ENCODE results near the gene THSD8.

The THSD8 gene

DNA sequence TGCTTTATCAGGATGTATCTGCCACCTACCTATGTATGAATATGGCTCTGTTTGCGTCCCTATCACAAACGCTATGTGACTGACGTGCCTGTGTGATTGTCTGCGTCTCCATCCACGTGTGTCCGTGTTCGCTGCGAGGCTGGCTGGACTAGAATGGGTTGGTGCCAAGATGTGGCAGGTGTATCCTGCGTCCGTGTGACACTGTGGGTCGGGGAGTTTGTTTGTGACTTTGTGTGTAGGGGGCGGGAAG is 19.8 kb upstream of the THSD8 start:
- DNase-seq: no peak

- no peak for DNase-seq
These were observed 19.2 kb upstream of the THSD8 start for GRCh38 chr19:12782424-12783290.

DNA sequence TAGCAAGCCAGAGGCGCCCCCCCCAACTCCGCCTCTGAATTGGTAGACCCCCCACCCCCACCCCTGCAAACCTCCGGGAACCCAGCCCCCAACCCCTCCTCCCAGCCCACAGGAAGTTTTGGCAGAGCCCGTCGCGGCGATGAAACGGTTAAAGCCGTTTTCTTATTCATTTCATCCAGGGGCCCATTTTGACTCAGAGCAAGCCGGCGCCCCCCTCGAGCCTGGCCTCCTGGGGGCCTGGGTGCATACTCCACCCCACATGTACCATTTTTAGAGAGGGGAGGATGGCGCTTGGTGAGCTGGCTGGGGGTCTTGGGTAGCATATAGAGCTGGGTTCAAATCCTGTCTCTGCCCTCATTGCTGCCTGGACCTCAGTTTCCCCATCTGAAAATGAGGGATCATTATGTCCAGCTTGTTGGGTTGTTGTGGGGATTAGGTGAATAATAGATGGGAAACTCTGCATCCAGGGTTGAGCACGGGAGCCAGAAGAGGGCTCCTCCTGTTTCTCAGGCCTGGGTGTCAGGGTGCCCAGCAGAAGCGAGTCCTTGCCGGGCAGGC is 18.5 kb upstream of the THSD8 start:
- no peak for DNase-seq

GRCh38 chr19:12783849-12784393 is 17.9 kb upstream of the THSD8 start:
- DNase-seq: no peak

- DNase-seq: no peak
These were observed 17.4 kb upstream of the THSD8 start for GRCh38 chr19:12784394-12784870.

GRCh38 chr19:12784871-12785430 is 16.9 kb upstream of the THSD8 start:
- no peak for DNase-seq

GRCh38 chr19:12785431-12786031 is 16.3 kb upstream of the THSD8 start:
- DNase-seq: no peak

DNA sequence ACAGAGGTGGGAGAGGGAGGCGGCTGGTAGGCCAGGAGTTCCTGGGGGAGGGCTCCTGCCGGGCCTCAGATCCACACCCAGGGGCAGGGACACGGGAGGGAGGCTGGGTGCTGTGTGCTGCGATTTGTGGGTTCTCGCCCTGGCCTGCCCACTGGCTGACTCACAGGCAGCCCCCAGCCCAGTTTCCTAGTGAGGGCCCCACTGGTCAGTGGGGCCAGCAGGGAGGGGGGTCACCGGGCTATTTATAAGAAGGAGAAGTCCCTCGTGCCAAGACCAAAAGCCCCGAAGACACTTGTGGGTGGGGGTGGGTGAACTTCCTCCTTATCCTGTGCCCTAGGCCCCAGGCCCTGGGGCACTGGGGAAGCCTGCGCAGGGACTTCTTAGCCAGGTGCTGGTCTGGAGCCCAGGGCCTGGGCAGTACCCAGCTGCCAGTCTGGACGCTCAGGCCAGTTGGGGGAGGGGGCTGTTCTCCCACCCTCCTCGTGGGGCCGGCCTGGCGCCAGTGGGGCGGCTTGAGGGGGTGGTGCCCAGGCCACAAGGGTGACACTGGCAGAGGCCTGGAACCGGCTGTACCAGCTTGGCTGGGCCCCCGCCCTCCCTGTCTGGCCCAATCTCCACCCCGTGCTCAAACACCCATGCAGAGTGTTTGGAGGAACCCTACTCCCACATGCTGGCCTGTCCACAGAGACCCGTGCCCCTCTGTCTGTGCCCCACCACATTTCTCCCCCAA is 15.6 kb upstream of the THSD8 start:
- no peak for DNase-seq

GRCh38 chr19:12786952-12787351 is 14.9 kb upstream of the THSD8 start:
- no peak for DNase-seq

GRCh38 chr19:12787458-12787857 is 14.4 kb upstream of the THSD8 start:
- DNase-seq: no peak

GRCh38 chr19:12788042-12788681 is 13.7 kb upstream of the THSD8 start:
- DNase-seq: no peak

DNA sequence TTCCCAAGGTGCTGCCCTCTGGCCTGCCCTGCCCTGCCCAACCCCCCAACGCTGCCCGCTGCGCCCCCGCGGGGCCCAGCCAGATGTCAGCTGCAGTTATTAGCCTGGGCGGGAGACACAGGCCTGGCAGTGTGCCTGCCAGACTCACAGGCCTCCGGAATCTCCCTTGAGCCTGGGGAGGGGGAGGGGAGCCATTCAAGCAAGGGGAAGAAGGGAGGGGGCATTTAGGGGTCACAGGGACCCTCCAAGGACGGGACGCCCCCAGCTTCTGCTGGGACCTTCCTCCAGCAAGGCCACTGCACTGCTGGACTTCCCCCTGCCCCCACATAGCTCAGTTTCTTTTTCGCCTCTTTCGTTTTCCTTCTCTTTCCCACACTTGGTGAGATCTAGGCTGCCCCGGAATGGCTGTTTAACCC is 13.2 kb upstream of the THSD8 start:
- peak; percentile 30 for DNase-seq

DNA sequence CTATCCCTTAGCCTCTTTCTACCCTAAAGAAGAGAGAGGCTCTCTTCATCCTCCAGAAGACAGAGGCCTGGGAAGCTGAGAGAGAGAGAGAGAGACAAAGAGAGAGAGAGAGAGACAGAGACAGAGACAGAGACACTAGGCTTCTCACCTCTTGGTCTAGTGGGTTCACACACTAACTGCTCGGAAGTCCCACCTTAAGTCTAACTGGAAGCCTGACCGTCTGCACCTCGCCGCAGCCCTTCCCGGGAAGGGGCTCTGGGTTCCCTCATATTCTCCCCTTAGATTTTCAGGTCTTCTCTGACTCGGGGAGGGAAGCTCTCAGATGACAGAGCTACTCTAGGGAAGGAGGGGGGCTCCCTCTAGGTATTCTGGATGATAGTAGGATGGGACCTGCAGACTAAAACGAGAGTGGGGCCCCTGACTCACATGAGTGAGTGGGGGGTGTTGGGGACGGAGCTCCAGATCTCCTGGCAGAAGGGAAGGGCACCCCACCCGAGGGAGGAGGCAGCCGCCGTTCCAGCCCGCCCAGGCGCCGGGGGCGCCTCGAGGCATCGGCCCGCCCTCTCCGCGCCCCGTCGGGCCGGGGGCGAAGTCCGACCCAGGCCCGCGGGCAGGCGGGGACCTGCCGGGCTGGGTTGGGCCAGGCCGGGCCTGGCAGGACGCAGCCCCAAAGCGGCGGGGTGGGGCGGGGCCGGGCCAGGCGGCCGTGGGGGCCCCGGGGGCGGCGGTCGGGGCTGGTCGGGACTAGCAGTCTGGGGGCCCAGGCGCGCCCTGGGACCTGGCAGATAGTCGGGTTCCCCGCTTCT is 12.6 kb upstream of the THSD8 start:
- DNase-seq: peak; percentile 11

DNA sequence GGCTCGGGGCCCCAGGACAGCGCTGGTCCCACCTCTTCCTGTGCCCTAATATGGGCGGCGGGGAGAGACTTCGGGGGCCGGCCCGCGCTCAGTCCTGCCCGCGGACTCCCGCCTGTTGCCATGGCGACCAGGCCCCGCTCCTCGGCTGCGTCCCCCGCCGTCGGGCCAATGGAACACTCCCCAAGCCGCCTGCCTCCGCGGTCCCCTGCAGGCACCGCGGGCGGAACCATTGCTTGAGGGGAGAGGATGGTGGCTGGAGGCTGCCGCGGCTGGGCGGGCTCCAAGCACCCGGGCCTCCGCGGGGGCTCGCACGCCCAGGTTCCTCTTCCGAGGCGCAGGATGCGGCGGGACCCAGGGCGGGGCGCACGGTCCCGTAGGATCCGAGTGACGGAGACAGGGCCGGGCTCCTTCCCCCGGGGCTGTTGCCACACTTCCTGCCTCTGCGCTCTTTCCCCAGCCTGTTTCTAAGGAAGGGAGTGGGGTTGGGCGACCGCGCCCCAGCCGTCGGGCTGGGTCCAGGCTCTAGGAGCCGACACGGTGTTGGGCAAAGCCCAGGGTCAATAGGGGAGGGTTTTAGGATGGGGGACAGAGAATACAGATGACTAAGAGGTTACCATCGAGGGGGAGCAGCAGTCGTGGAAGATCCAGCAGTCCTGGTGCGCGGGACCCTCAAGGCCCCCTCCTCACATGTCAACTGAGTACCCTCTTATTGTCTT is 11.8 kb upstream of the THSD8 start:
- DNase-seq: peak; percentile 91

DNA sequence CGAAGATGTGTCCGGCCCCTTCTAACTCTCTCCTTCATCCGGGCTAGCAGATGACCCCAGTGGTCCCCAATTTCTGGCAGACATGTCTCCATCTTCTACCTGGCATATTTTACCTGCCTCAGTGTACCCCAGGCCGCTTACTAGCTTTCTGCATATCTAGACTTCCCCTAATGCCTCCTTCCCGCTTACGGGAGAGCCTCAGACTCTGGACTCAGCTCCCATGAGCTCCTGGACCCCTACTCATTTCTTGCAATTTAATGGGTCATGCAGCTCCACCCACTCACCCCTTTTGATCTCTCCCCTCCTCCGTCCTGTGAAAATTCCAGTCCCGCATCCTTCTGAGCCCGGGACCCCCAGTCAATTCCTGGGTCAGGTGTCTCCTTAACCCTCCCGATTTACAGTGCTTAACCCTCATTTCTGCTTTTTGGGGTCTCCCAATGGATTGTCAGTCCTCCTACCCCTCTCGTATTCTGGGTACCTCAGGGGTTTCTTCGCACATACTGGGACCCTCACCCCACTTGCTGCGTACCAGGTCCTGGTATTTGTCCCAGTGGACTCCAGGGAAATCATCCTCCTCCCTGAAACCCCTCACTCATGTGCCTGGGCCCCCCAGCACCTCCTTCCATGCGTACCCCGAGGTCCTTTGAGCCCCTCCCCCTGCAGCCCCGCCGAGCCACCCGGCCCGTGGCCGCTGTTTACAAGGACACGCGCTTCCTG is 11.1 kb upstream of the THSD8 start:
- DNase-seq: no peak

DNA sequence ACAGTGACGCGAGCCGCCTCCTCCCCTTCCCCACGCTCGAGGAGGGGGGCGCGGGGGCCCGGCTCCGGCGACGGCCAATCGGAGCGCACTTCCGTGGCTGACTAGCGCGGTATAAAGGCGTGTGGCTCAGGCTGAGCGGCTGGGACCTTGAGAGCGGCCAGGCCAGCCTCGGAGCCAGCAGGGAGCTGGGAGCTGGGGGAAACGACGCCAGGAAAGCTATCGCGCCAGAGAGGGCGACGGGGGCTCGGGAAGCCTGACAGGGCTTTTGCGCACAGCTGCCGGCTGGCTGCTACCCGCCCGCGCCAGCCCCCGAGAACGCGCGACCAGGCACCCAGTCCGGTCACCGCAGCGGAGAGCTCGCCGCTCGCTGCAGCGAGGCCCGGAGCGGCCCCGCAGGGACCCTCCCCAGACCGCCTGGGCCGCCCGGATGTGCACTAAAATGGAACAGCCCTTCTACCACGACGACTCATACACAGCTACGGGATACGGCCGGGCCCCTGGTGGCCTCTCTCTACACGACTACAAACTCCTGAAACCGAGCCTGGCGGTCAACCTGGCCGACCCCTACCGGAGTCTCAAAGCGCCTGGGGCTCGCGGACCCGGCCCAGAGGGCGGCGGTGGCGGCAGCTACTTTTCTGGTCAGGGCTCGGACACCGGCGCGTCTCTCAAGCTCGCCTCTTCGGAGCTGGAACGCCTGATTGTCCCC is 10.4 kb upstream of the THSD8 start, which contains the start of gene JUNB:
TSS of gene JUNB (plus strand) at position 142 of the 706 bp plus-strand sequence. CDS start at position 428, 286 bp downstream.
- peak; percentile 79 for DNase-seq

- no peak for DNase-seq
These were observed 9.6 kb upstream of the THSD8 start for GRCh38 chr19:12792051-12792852.

GRCh38 chr19:12792853-12793289 is 9.0 kb upstream of the THSD8 start:
- DNase-seq: no peak
